Nephron progenitor cell (in vitro differentiated cells): ENCODE results near the gene PLXDC1.

ENCODE experiments used
- DNase-seq: peaks from one replicate; pipeline ENCODE4 v3.0.0; 2021
- H3K27ac Mint-ChIP-seq: 2 replicates; pipeline ENCODE4 v1.8.0; 2021; ENCODE audit warnings: mild to moderate bottlenecking, moderate library complexity, mixed read lengths
- H3K27me3 Mint-ChIP-seq: 2 replicates; pipeline ENCODE4 v1.8.0; 2021; ENCODE audit warnings: mild to moderate bottlenecking, low read depth, mixed read lengths; ENCODE audit not compliant: poor library complexity
- H3K36me3 Mint-ChIP-seq: 2 replicates; pipeline ENCODE4 v1.8.0; 2021; ENCODE audit warnings: low read depth, mixed read lengths
- H3K4me1 Mint-ChIP-seq: 2 replicates; pipeline ENCODE4 v1.8.0; 2021; ENCODE audit warnings: mixed read lengths
- H3K4me3 Mint-ChIP-seq: 2 replicates; pipeline ENCODE4 v1.8.0; 2021; ENCODE audit warnings: mild to moderate bottlenecking, moderate library complexity, mixed read lengths
- H3K9me3 Mint-ChIP-seq: 2 replicates; pipeline ENCODE4 v1.8.0; 2021; ENCODE audit warnings: mild to moderate bottlenecking, moderate library complexity, mixed read lengths
- CTCF ChIP-seq: fragments of 200-600 bp; sonication (generic); IDR thresholded peaks from 2 replicates; pipeline ENCODE4 v1.5.0; 2021; ENCODE audit warnings: antibody characterized with exemption

Gene PLXDC1

GRCh38 chr17:39079836-39080235 lies 71.6 kb downstream of the PLXDC1 start:
- Mint-ChIP-seq H3K27me3 (peaks cover 3% of the 10 kb centered on the region), H3K36me3 (no peaks in the 10 kb centered on the region), H3K4me1 (peaks cover 39% of the 10 kb centered on the region), H3K27ac (no peak overlapping the region), H3K4me3 (no peak overlapping the region), H3K9me3 (no peaks in the 10 kb centered on the region)
- no peak for DNase-seq
- TF ChIP-seq CTCF, result no peak

GRCh38 chr17:39077866-39078265 lies 73.6 kb downstream of the PLXDC1 start:
- DNase-seq, result no peak
- Mint-ChIP-seq H3K36me3 (no peaks in the 10 kb centered on the region), H3K27me3 (peaks cover 3% of the 10 kb centered on the region), H3K27ac (no peak overlapping the region), H3K9me3 (no peaks in the 10 kb centered on the region), H3K4me3 (no peak overlapping the region), H3K4me1 (peaks cover 40% of the 10 kb centered on the region)
- TF ChIP-seq CTCF, result no peak

- peaks cover 6% of the 10 kb centered on the region for H3K27me3 Mint-ChIP-seq
- TF ChIP-seq CTCF, result no peak
- no peak overlapping the region for H3K27ac Mint-ChIP-seq
- H3K9me3 Mint-ChIP-seq, result no peaks in the 10 kb centered on the region
- H3K36me3 Mint-ChIP-seq, result no peaks in the 10 kb centered on the region
- H3K4me1 Mint-ChIP-seq, result peaks cover 37% of the 10 kb centered on the region
- H3K4me3 Mint-ChIP-seq, result no peak overlapping the region
- no peak for DNase-seq
Measured at GRCh38 chr17:39077252-39077651, 74.2 kb downstream of the PLXDC1 start.

GRCh38 chr17:39074676-39075075 lies 76.8 kb downstream of the PLXDC1 start:
- Mint-ChIP-seq H3K36me3 (no peaks in the 10 kb centered on the region), H3K4me3 (no peak overlapping the region), H3K27ac (peak overlapping the region; percentile 86), H3K27me3 (peaks cover 6% of the 10 kb centered on the region), H3K4me1 (peaks cover 30% of the 10 kb centered on the region), H3K9me3 (no peaks in the 10 kb centered on the region)
- no peak for DNase-seq
- TF ChIP-seq CTCF, result no peak

- no peak for DNase-seq
- Mint-ChIP-seq H3K4me1 (peaks cover 35% of the 10 kb centered on the region), H3K4me3 (no peak overlapping the region), H3K9me3 (no peaks in the 10 kb centered on the region), H3K27ac (peak overlapping the region; percentile 46), H3K27me3 (peaks cover 9% of the 10 kb centered on the region), H3K36me3 (no peaks in the 10 kb centered on the region)
- TF ChIP-seq CTCF, result no peak
Measured at GRCh38 chr17:39073916-39074315, 77.5 kb downstream of the PLXDC1 start.

- H3K27me3 Mint-ChIP-seq, result peaks cover 5% of the 10 kb centered on the region
- no peak for DNase-seq
- peaks cover 35% of the 10 kb centered on the region for H3K4me1 Mint-ChIP-seq
- no peaks in the 10 kb centered on the region for H3K36me3 Mint-ChIP-seq
- H3K9me3 Mint-ChIP-seq, result no peaks in the 10 kb centered on the region
- TF ChIP-seq CTCF, result no peak
- no peak overlapping the region for H3K4me3 Mint-ChIP-seq
- no peak overlapping the region for H3K27ac Mint-ChIP-seq
Measured at GRCh38 chr17:39073353-39073752, 78.1 kb downstream of the PLXDC1 start.
